Common myeloid progenitor, CD34-positive (primary cell): ENCODE measurements around the gene CAMK1D.

ENCODE experiments used
- CTCF ChIA-PET: fragments of 350-600 bp; sonication (Branson Sonifier 250); formaldehyde crosslinking; loops from one replicate; lab custom pipeline; 2021; ENCODE audit warnings: antibody characterized with exemption; lab: Charles Lee
- POLR2A ChIA-PET: fragments of 350-600 bp; sonication (Branson Sonifier 250); formaldehyde crosslinking; loops from one replicate; lab custom pipeline; 2021; ENCODE audit warnings: antibody characterized with exemption; lab: Charles Lee
- DNase-seq, 3 donors: peaks; one replicate each; pipeline versions ENCODE4 v3.0.0 to v3.0.0-alpha.2; 2013
- H3K27ac ChIP-seq, 2 experiments: 1 replicate in 1 of 2; 2 replicates in 1 of 2; pipeline ENCODE4 v1.7.0; 2013; ENCODE audit warnings: inconsistent platforms in 2 of 2, low read length in 2 of 2, mild to moderate bottlenecking in 2 of 2, low read depth in 1 of 2, moderate library complexity in 1 of 2; ENCODE audit not compliant: severe bottlenecking in 2 of 2, insufficient read depth in 1 of 2, poor library complexity in 1 of 2
- H3K27me3 ChIP-seq, 5 experiments: replicated peaks in 2 of 5; 1 replicate in 3 of 5; 2 replicates in 2 of 5; pipeline versions ENCODE4 v1.6.1 to v1.7.0; 2013; ENCODE audit warnings: low read length in 4 of 5, mild to moderate bottlenecking in 2 of 5, moderate library complexity in 2 of 5, inconsistent platforms in 1 of 5; ENCODE audit not compliant: insufficient read depth in 5 of 5, control insufficient read depth in 4 of 5
- H3K36me3 ChIP-seq, 4 experiments: 1 replicate in 2 of 4; 2 replicates in 2 of 4; pipeline versions ENCODE4 v1.6.1 to v1.7.0; 2013; ENCODE audit warnings: low read length in 3 of 4, control low read depth in 1 of 4, mild to moderate bottlenecking in 1 of 4; ENCODE audit not compliant: control insufficient read depth in 4 of 4, insufficient read depth in 4 of 4
- H3K4me1 ChIP-seq, 4 experiments: 1 replicate in 3 of 4; 2 replicates in 1 of 4; pipeline versions ENCODE4 v1.6.1 to v1.7.1; 2013; ENCODE audit warnings: low read length in 3 of 4, mild to moderate bottlenecking in 3 of 4, control low read depth in 1 of 4, inconsistent platforms in 1 of 4, moderate library complexity in 1 of 4; ENCODE audit not compliant: control insufficient read depth in 4 of 4, insufficient read depth in 4 of 4; ENCODE audit errors: control extremely low read depth in 1 of 4
- H3K4me3 ChIP-seq, 7 experiments: 1 replicate in 4 of 7; 2 replicates in 3 of 7; pipeline versions ENCODE4 v1.5.1 to v1.7.0; 2013; ENCODE audit warnings: mild to moderate bottlenecking in 7 of 7, low read length in 6 of 7, moderate library complexity in 6 of 7, inconsistent platforms in 2 of 7, low read depth in 2 of 7, control low read depth in 1 of 7; ENCODE audit not compliant: insufficient read depth in 4 of 7, control insufficient read depth in 1 of 7; ENCODE audit errors: extremely low read depth in 1 of 7
- H3K9me3 ChIP-seq, 5 experiments: 1 replicate in 4 of 5; 2 replicates in 1 of 5; pipeline versions ENCODE4 v1.6.1 to v1.7.1; 2013; ENCODE audit warnings: low read length in 4 of 5, mild to moderate bottlenecking in 2 of 5, inconsistent platforms in 1 of 5, low read depth in 1 of 5, moderate library complexity in 1 of 5; ENCODE audit not compliant: control insufficient read depth in 4 of 5, insufficient read depth in 2 of 5; ENCODE audit errors: control extremely low read depth in 1 of 5
- WGBS: methylation state at CpG from one replicate; pipeline ENCODE4 v1.1.5; 2013; ENCODE audit not compliant: insufficient coverage; 5-methylcytosine and 5-hydroxymethylcytosine counted together

The CAMK1D gene

DNA sequence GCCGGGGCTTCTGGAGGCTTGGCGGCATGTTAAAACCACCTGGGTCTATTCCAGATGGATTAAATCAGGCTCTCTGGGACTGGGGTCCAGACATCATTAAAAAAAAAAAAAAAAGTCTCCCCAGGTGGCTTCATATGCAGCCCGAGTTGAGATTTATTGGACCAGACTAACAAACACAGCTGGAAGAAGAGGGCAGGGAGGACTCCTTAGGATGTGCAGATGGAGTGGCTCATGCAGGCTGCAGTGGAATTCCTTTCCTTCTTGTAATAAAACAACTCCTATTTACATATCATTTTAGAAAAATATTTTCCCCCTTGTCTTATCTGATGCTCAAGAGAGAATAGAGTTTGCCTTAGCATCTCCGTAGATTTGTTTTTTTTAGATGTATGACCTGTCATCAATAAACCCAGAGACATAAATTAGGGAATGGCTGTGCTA lies 238.1 kb downstream of the CAMK1D start:
- CTCF ChIA-PET: interaction anchor here (1.3 kb wide), 1 partner anchor 69 kb away, joined by 3 read pairs; no protein-coding TSS in a partner anchor
- Histone ChIP-seq H3K4me1 (peaks cover 9 to 39% (median 29%) of the 10 kb centered on the region in 4 experiments), H3K27me3 (no peaks in the 10 kb centered on the region), H3K36me3 (peaks cover 0 to 2% (median 0%) of the 10 kb centered on the region in 4 experiments), H3K4me3 (peak overlapping the region in 3 of 7 experiments; percentile 54 to 71 (median 67)), H3K9me3 (peaks cover 0 to 5% (median 0%) of the 10 kb centered on the region in 5 experiments), H3K27ac (no peak overlapping the region)
- POLR2A ChIA-PET: no interaction called here
- DNase-seq: no peak
- WGBS: 83% methylated on average over 3 of the region's 4 CpGs

- peak in 2 of 3 donors; percentile 52 to 63 for DNase-seq
- Histone ChIP-seq H3K4me1 (peaks cover 9 to 39% (median 29%) of the 10 kb centered on the region in 4 experiments), H3K36me3 (peaks cover 0 to 2% (median 0%) of the 10 kb centered on the region in 4 experiments), H3K4me3 (peak overlapping the region in 6 of 7 experiments; percentile 35 to 71 (median 54)), H3K9me3 (peaks cover 0 to 5% (median 0%) of the 10 kb centered on the region in 5 experiments), H3K27me3 (no peaks in the 10 kb centered on the region), H3K27ac (peak overlapping the region in 1 of 2 experiments; percentile 10)
- ChIA-PET POLR2A (no interaction called here), CTCF (interaction anchor here (1.3 kb wide), 1 partner anchor 68 kb away, joined by 3 read pairs; no protein-coding TSS in a partner anchor)
- WGBS: 24% methylated on average over 5 of the region's 12 CpGs
Observed at GRCh38 chr10:12588091-12588860, 238.9 kb downstream of the CAMK1D start.

DNA sequence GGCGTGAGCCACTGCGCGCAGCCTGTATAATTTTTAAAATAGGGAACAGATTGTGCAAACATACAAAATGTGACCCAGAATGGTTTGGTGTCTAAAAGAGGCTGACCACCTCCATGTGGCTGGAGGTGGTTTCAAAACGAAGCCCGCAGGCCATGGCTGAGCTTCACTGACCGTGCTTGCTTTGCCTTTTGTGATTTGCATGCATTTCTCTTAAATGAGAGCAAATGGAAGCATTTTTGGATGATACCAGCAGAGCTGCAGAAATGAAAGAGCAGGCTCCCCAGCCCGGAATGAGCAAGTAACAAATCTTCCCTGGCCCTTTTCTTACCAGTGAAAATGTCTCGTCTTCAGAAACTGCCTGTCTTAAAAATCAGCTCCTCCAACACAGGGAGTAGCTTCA lies 239.9 kb downstream of the CAMK1D start:
- 94% methylated on average over 6 of the region's 8 CpGs for WGBS
- CTCF ChIA-PET: interaction anchor here (3.5 kb wide), 1 partner anchor 12 kb away, joined by 9 read pairs; no protein-coding TSS in a partner anchor
- Histone ChIP-seq H3K4me3 (no peak overlapping the region), H3K27ac (no peak overlapping the region), H3K36me3 (peaks cover 0 to 2% (median 0%) of the 10 kb centered on the region in 4 experiments), H3K4me1 (peaks cover 9 to 40% (median 29%) of the 10 kb centered on the region in 4 experiments), H3K27me3 (no peaks in the 10 kb centered on the region), H3K9me3 (peaks cover 0 to 5% (median 0%) of the 10 kb centered on the region in 5 experiments)
- POLR2A ChIA-PET: no interaction called here
- no peak for DNase-seq

DNA sequence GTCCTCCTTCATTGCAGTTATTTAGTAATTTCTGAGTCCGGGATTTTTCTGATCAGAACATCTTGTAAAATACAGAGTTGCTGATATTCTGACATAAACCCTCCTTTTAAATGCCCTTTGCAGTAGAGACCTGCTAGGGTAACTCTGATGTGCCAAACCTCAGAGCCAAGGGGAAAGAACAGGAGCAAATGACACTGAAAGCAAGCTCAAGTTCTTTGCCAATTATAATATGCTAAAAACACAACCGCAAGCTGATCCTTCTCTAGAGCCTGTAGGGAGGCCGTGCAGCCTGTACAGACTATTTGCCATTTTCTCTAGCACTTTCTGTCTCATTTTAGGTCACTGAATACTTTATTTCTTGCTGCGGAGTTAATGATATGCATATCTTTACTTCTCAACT lies 240.4 kb downstream of the CAMK1D start:
- WGBS: 81% methylated on average over 3 of the region's 4 CpGs
- Histone ChIP-seq H3K4me1 (peaks cover 9 to 44% (median 30%) of the 10 kb centered on the region in 4 experiments), H3K27me3 (no peaks in the 10 kb centered on the region), H3K9me3 (peaks cover 0 to 5% (median 0%) of the 10 kb centered on the region in 5 experiments), H3K4me3 (no peak overlapping the region), H3K36me3 (peaks cover 0 to 2% (median 0%) of the 10 kb centered on the region in 4 experiments), H3K27ac (no peak overlapping the region)
- no peak for DNase-seq
- ChIA-PET CTCF (interaction anchor here (3.5 kb wide), 1 partner anchor 11 kb away, joined by 9 read pairs; no protein-coding TSS in a partner anchor), POLR2A (no interaction called here)

- CTCF ChIA-PET: interaction anchor here (1.4 to 3.5 kb wide), 2 partner anchors 10 to 66 kb away, joined by 4 to 9 read pairs; no protein-coding TSS in a partner anchor
- WGBS: 97% methylated on average over 12 of the region's 17 CpGs
- Histone ChIP-seq H3K27ac (no peak overlapping the region), H3K27me3 (no peaks in the 10 kb centered on the region), H3K4me1 (peaks cover 9 to 44% (median 31%) of the 10 kb centered on the region in 4 experiments), H3K36me3 (peaks cover 0 to 2% (median 0%) of the 10 kb centered on the region in 4 experiments), H3K4me3 (no peak overlapping the region), H3K9me3 (peaks cover 0 to 6% (median 0%) of the 10 kb centered on the region in 5 experiments)
- no peak for DNase-seq
- POLR2A ChIA-PET: no interaction called here
Observed at GRCh38 chr10:12590675-12591659, 241.6 kb downstream of the CAMK1D start.

- DNase-seq: no peak
- peaks cover 5 to 26% (median 17%) of the 10 kb centered on the region in 4 experiments for H3K4me1 ChIP-seq
- peaks cover 0 to 9% (median 4%) of the 10 kb centered on the region in 5 experiments for H3K9me3 ChIP-seq
- WGBS: 100% methylated on average over 4 of the region's 5 CpGs
- no peaks in the 10 kb centered on the region for H3K27me3 ChIP-seq
- no peak overlapping the region for H3K27ac ChIP-seq
- no peak overlapping the region for H3K4me3 ChIP-seq
- H3K36me3 ChIP-seq: peaks cover 0 to 2% (median 0%) of the 10 kb centered on the region in 4 experiments
- CTCF ChIA-PET: interaction anchor here (1.0 kb wide), 2 partner anchors 56 to 482 kb away, joined by 3 read pairs; no protein-coding TSS in a partner anchor
- POLR2A ChIA-PET: no interaction called here
Observed at GRCh38 chr10:12592967-12593366, 243.6 kb downstream of the CAMK1D start.
